Measurements from ENCODE around the gene CDC6. TPM values are rescaled to one million over a fixed set of nuclear protein-coding genes. Genes with fewer than 3 reads are reported as not detected.
A peak's percentile ranks its signal among the peaks of the same experiment; 100 is the strongest.

Gene CDC6
- total RNA-seq, 1 experiment from 2014 or later, result 96.8 TPM

DNA sequence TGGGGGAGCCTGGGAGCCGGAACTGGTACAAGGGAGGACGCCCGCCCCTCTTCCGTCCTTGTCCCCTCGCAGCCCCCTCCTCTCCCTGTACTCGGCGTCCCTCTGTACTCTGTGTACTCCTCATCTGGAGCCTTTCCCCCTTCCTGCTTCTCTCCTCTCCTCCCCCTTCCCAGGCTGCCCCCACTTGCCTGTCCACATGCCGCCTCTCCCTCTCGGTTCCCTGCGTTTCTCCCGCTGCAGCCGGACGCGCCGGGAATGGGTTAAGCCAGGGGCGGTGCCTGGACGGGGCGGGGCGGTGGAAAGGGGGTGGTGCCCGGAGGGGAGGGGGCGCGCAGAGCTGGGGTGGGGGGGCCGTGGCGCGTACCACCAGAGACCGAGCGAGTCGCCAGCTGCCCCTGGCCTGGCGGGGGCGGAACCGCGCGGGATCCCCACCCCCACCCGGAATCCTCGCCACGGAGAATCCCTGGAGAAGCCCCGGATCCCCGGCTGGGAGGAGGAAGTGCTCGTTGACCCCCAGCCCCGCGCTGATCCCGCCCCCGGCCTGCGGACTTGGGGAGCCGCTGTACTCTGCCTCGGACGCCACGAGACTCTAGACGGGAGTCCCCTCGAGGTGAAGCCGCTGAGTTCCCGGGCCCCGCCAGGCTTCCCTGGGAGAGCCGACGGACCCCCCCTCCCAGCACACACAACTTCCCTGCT lies 54.3 kb downstream of the CDC6 start:
- H3K4me1 Mint-ChIP-seq (ENCODE audit: insufficient read depth, unreplicated experiment), result peaks cover 28% of the 10 kb centered on the region
- intact Hi-C loops (cut with micrococcal nuclease), result no loop called here
- H3K4me3 Mint-ChIP-seq (ENCODE audit: unreplicated experiment), result peak overlapping the region; percentile 63
- no peaks in the 10 kb centered on the region for H3K27me3 Mint-ChIP-seq (ENCODE audit: insufficient read depth, unreplicated experiment)
- ChIA-PET CTCF (interaction anchor here (1.1 kb wide), 1 partner anchor 25 kb away, joined by 4 read pairs; no protein-coding TSS in a partner anchor), POLR2A (interaction anchor here (0.5 to 1.1 kb wide), 2 partner anchors 22 to 335 kb away, joined by 3 read pairs; no protein-coding TSS in a partner anchor)
- no peaks in the 10 kb centered on the region for H3K36me3 Mint-ChIP-seq (ENCODE audit: insufficient read depth, unreplicated experiment)
- TF ChIP-seq, protein P1, sequence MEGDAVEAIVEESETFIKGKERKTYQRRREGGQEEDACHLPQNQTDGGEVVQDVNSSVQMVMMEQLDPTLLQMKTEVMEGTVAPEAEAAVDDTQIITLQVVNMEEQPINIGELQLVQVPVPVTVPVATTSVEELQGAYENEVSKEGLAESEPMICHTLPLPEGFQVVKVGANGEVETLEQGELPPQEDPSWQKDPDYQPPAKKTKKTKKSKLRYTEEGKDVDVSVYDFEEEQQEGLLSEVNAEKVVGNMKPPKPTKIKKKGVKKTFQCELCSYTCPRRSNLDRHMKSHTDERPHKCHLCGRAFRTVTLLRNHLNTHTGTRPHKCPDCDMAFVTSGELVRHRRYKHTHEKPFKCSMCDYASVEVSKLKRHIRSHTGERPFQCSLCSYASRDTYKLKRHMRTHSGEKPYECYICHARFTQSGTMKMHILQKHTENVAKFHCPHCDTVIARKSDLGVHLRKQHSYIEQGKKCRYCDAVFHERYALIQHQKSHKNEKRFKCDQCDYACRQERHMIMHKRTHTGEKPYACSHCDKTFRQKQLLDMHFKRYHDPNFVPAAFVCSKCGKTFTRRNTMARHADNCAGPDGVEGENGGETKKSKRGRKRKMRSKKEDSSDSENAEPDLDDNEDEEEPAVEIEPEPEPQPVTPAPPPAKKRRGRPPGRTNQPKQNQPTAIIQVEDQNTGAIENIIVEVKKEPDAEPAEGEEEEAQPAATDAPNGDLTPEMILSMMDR (IDR thresholded peaks at IDR 0.05; ENCODE audit: unreplicated experiment), result no peak
- no peak for DNase-seq (ENCODE audit: unreplicated experiment)
- BruUV-seq (replicated peaks), result no TSS peak
- no peak overlapping the region for H3K27ac Mint-ChIP-seq (ENCODE audit: low read depth, unreplicated experiment)
- H3K9me3 Mint-ChIP-seq (ENCODE audit: unreplicated experiment), result no peaks in the 10 kb centered on the region

DNA sequence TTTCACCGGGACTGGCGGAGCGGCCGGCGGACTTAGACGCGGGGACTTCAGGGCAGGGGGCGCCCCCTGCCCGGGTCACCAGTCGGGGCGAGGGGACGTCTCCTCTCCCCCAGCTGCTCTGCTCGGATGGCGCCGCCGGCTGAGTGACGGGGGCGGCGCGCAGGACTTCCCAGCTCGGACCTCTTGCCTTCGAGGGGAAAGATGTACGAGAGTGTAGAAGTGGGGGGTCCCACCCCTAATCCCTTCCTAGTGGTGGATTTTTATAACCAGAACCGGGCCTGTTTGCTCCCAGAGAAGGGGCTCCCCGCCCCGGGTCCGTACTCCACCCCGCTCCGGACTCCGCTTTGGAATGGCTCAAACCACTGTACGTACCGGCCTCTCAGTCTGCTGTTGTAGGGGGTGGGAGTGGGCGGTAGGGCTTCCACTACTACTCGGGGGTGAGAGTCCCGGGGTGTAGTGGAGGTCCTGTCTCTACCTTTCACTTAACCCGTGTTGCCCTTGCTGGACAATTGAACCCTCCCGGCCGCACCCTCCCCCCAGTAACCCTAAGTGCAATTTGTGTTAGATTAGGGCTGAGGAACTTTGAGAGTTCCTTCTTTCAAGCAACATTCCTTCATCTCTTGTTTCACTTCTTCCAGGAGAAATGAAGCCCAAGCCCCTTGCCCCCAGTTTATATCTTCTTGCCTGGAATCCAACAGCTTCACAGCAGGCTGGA lies 55.0 kb downstream of the CDC6 start:
- no peak overlapping the region for H3K27ac Mint-ChIP-seq (ENCODE audit: low read depth, unreplicated experiment)
- CTCF ChIA-PET, result interaction anchor here (1.6 kb wide), 1 partner anchor 39 kb away, joined by 7 read pairs; no protein-coding TSS in a partner anchor
- no TSS peak for BruUV-seq (replicated peaks)
- POLR2A ChIA-PET, result no interaction called here
- no peaks in the 10 kb centered on the region for H3K36me3 Mint-ChIP-seq (ENCODE audit: insufficient read depth, unreplicated experiment)
- peaks cover 31% of the 10 kb centered on the region for H3K4me1 Mint-ChIP-seq (ENCODE audit: insufficient read depth, unreplicated experiment)
- no peaks in the 10 kb centered on the region for H3K9me3 Mint-ChIP-seq (ENCODE audit: unreplicated experiment)
- no peaks in the 10 kb centered on the region for H3K27me3 Mint-ChIP-seq (ENCODE audit: insufficient read depth, unreplicated experiment)
- intact Hi-C loops (cut with micrococcal nuclease), result no loop called here
- peak overlapping the region; percentile 63 for H3K4me3 Mint-ChIP-seq (ENCODE audit: unreplicated experiment)
- no peak for DNase-seq (ENCODE audit: unreplicated experiment)
- TF ChIP-seq, protein P1 (IDR thresholded peaks at IDR 0.05; ENCODE audit: unreplicated experiment), result no peak

DNA sequence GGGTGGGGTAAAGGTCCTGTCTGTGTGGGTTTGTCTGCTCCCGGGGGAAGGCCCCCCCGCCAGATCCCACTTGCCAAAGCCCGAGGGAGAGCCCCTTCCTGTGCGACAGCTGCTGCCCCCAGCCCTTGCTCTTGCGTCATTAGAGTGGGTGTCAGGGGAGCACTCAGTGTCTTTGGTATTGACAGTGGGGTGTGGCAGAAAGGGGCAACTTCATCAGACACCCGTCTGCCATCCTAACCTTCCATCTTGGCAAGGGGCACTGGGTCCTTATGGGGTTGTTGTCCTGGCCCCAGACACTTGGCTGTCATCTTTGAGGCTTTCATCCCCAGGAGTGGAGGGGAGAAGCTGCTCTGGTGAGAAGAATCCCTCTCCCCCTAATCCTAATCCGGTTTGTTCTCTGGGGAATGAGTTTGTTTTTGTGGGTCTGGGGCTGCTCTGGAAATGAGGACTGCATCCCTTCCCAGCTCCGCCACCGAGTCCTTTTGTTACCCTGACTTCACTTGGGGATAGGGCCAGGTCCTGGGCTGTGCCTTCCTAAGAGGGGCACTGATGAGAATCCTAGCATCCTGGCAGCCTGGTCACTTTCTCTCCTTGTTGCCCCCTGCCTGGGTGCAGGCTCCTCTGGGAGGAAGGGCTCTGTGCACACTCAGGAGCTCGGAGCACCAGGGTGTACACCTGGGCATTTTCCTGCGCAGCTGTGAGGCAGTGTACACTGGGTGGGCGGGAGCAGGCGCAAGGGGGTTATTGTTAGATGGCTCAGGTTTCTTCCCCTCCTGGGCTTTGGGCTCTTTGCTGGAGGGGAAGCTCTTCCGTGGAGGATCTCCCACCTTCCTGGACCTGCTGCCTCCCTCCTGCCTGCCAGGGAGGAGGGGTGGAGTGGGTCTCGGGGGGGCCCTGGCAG lies 55.8 kb downstream of the CDC6 start:
- H3K4me3 Mint-ChIP-seq (ENCODE audit: unreplicated experiment), result peak overlapping the region; percentile 63
- H3K27me3 Mint-ChIP-seq (ENCODE audit: insufficient read depth, unreplicated experiment), result no peaks in the 10 kb centered on the region
- TF ChIP-seq, protein P1 (IDR thresholded peaks at IDR 0.05; ENCODE audit: unreplicated experiment), result no peak
- ChIA-PET CTCF (interaction anchor here (0.7 to 1.6 kb wide), 2 partner anchors 40 to 217 kb away, joined by 4 to 7 read pairs; no protein-coding TSS in a partner anchor), POLR2A (no interaction called here)
- intact Hi-C loops (cut with micrococcal nuclease), result no loop called here
- no peak overlapping the region for H3K27ac Mint-ChIP-seq (ENCODE audit: low read depth, unreplicated experiment)
- H3K4me1 Mint-ChIP-seq (ENCODE audit: insufficient read depth, unreplicated experiment), result peaks cover 37% of the 10 kb centered on the region
- no TSS peak for BruUV-seq (replicated peaks)
- H3K9me3 Mint-ChIP-seq (ENCODE audit: unreplicated experiment), result no peaks in the 10 kb centered on the region
- DNase-seq (ENCODE audit: unreplicated experiment), result no peak
- H3K36me3 Mint-ChIP-seq (ENCODE audit: insufficient read depth, unreplicated experiment), result no peaks in the 10 kb centered on the region

All from MCF 10A (cell line).